Activated CD4-positive, alpha-beta T cell treated with anti-CD3 and anti-CD28 coated beads for 1 hour (primary cell): ENCODE data around the gene TSEN54.

Source experiments
- DNase-seq: peaks from one replicate; pipeline ENCODE4 v3.0.0-alpha.2; 2020

The TSEN54 gene

GRCh38 chr17:75521951-75522727, 5.8 kb downstream of the TSEN54 start:
- DNase-seq = no peak

- no peak for DNase-seq
Measured at GRCh38 chr17:75523647-75524046, 7.3 kb downstream of the TSEN54 start.

- DNase-seq = no peak
Measured at GRCh38 chr17:75524269-75524969, 8.1 kb downstream of the TSEN54 start.

- DNase-seq = peak; percentile 77
Measured at GRCh38 chr17:75524970-75525805, 8.9 kb downstream of the TSEN54 start, which contains the start of gene LLGL2. TSS of gene LLGL2 (plus strand) at chr17:75525697. CDS start at chr17:75543427, 17,730 bp downstream.

- DNase-seq = no peak
Measured at GRCh38 chr17:75525806-75526554, 9.7 kb downstream of the TSEN54 start.

- no peak for DNase-seq
Measured at GRCh38 chr17:75526555-75527270, 10.4 kb downstream of the TSEN54 start.

- DNase-seq = no peak
Measured at GRCh38 chr17:75530837-75531720, 14.8 kb downstream of the TSEN54 start.

GRCh38 chr17:75531721-75532072, 15.4 kb downstream of the TSEN54 start:
- DNase-seq = no peak

GRCh38 chr17:75535119-75535537, 18.8 kb downstream of the TSEN54 start:
- DNase-seq = no peak

- no peak for DNase-seq
Measured at GRCh38 chr17:75535871-75536270, 19.5 kb downstream of the TSEN54 start.

GRCh38 chr17:75536366-75536765, 20.0 kb downstream of the TSEN54 start:
- DNase-seq = no peak

GRCh38 chr17:75539967-75540729, 23.8 kb downstream of the TSEN54 start:
- no peak for DNase-seq

GRCh38 chr17:75540923-75541503, 24.7 kb downstream of the TSEN54 start:
- DNase-seq = no peak

- DNase-seq = no peak
Measured at GRCh38 chr17:75542229-75542628, 25.9 kb downstream of the TSEN54 start.

- no peak for DNase-seq
Measured at GRCh38 chr17:75542728-75543336, 26.5 kb downstream of the TSEN54 start.

GRCh38 chr17:75544250-75544649, 27.9 kb downstream of the TSEN54 start:
- no peak for DNase-seq

GRCh38 chr17:75546181-75546580, 29.9 kb downstream of the TSEN54 start:
- no peak for DNase-seq

GRCh38 chr17:75547091-75547490, 30.8 kb downstream of the TSEN54 start:
- DNase-seq = no peak

GRCh38 chr17:75548813-75549212, 32.5 kb downstream of the TSEN54 start:
- no peak for DNase-seq
